GM12878 (cell line): ENCODE measurements around the gene RMND1. TPM values are rescaled to one million over a fixed set of nuclear protein-coding genes. Genes with fewer than 3 reads are reported as not detected.

Experiments
- ATAC-seq: fragments of 200-7000 bp; cut with Tn5 transposase; 3 replicates; pipeline ENCODE4 v1.9.1; 2020; ENCODE audit warnings: mild to moderate bottlenecking, moderate library complexity
- BruUV-seq: library from RNA; stranded (reverse); fragments of 400-500 nt; replicated peaks from 2 replicates; lab custom pipeline; 2021; lab: Mats Ljungman, UMichigan
- CTCF ChIA-PET: fragments of 300-600 bp; sonication (Branson Sonifier 250); formaldehyde crosslinking; extraction: SDS; loops from one replicate; lab custom pipeline; 2021; ENCODE audit warnings: inconsistent platforms; lab: Yijun Ruan, JAX
- POLR2A ChIA-PET: fragments of 350-600 bp; formaldehyde crosslinking; extraction: SDS; loops from one replicate; lab custom pipeline; 2021; ENCODE audit warnings: inconsistent platforms; lab: Charles Lee
- RAD21 ChIA-PET: fragments of 300-600 bp; sonication (Branson Sonifier 250); formaldehyde crosslinking; loops from one replicate; lab custom pipeline; 2023; ENCODE audit warnings: antibody characterized with exemption; ENCODE audit not compliant: unreplicated experiment; lab: Charles Lee
- SMC1A ChIA-PET: fragments of 300-600 bp; sonication (Branson Sonifier 250); formaldehyde crosslinking; loops from one replicate; lab custom pipeline; 2023; ENCODE audit not compliant: unreplicated experiment, uncharacterized antibody; lab: Charles Lee
- DNase-seq: peaks from one replicate; pipeline ENCODE4 v3.0.0-alpha.2; 2011; ENCODE audit warnings: low read depth, low spot score
- FAIRE-seq: peaks from 3 replicates; lab custom pipeline; 2011; peaks lifted over from hg19 to GRCh38; lab: Jason Lieb, UNC
- H2AFZ ChIP-seq: 2 replicates; pipeline ENCODE4 v1.6.0; 2011; ENCODE audit warnings: low read depth, low read length, control low read depth; ENCODE audit not compliant: control insufficient read depth
- H3K27ac ChIP-seq: 2 replicates; pipeline ENCODE4 v1.5.1; 2011; ENCODE audit warnings: control low read depth; ENCODE audit not compliant: control insufficient read depth, insufficient read depth
- H3K27me3 ChIP-seq, 2 experiments: replicated peaks in 1 of 2; 2 replicates each; pipeline versions ENCODE4 v1.6.0 to v1.6.1; 2011; ENCODE audit warnings: low read length in 1 of 2; ENCODE audit not compliant: control insufficient read depth in 2 of 2, insufficient read depth in 2 of 2
- H3K36me3 ChIP-seq, 2 experiments: 2 replicates each; pipeline ENCODE4 v1.5.1; 2011; ENCODE audit warnings: low read length in 1 of 2; ENCODE audit not compliant: control insufficient read depth in 2 of 2, insufficient read depth in 2 of 2
- H3K4me1 ChIP-seq: 2 replicates; pipeline ENCODE4 v1.6.1; 2011; ENCODE audit warnings: mild to moderate bottlenecking, low read length, moderate library complexity, mixed read lengths; ENCODE audit not compliant: control insufficient read depth, insufficient read depth
- H3K4me2 ChIP-seq: 2 replicates; pipeline ENCODE4 v1.6.0; 2011; ENCODE audit warnings: control low read depth; ENCODE audit not compliant: control insufficient read depth, insufficient read depth
- H3K4me3 ChIP-seq: fragments of 200-600 bp; sonication (generic); 2 replicates; pipeline ENCODE4 v1.5.1; 2016
- H3K79me2 ChIP-seq: 2 replicates; pipeline ENCODE4 v1.6.0; 2011; ENCODE audit warnings: low read length; ENCODE audit not compliant: control insufficient read depth, insufficient read depth
- H3K9ac ChIP-seq: 2 replicates; pipeline ENCODE4 v1.8.0; 2011; ENCODE audit warnings: low read length, control low read depth, mixed read lengths; ENCODE audit not compliant: control insufficient read depth, insufficient read depth
- H3K9me3 ChIP-seq: replicated peaks from 3 replicates; pipeline ENCODE4 v1.5.1; 2011; ENCODE audit warnings: mild to moderate bottlenecking, low read length; ENCODE audit not compliant: control insufficient read depth, insufficient read depth
- H4K20me1 ChIP-seq: 2 replicates; pipeline ENCODE4 v1.6.0; 2011; ENCODE audit not compliant: control insufficient read depth, insufficient read depth
- CBX3 ChIP-seq: fragments of 200-600 bp; sonication (generic); IDR thresholded peaks from 2 replicates; pipeline ENCODE4 v1.6.1; 2016; ENCODE audit warnings: low read depth, borderline replicate concordance
- POLR2A ChIP-seq: IDR thresholded peaks from 2 replicates; pipeline ENCODE4 v1.6.1; 2011; ENCODE audit warnings: low read depth, mild to moderate bottlenecking, low read length
- RAD21 ChIP-seq: IDR thresholded peaks from 2 replicates; pipeline ENCODE4 v1.6.1; 2011; ENCODE audit warnings: mild to moderate bottlenecking, low read depth, low read length, moderate library complexity; ENCODE audit not compliant: insufficient read depth
- WGBS: methylation state at CpG from one replicate; pipeline ENCODE4 v1.1.6; 2016; ENCODE audit warnings: low lambda C conversion rate; ENCODE audit not compliant: insufficient replicate concordance, insufficient coverage; ENCODE audit errors: missing lambda C conversion rate; 5-methylcytosine and 5-hydroxymethylcytosine counted together
- in situ Hi-C: fragments of 300-500 bp; cut with MboI; formaldehyde crosslinking; loops from 9 replicates; pipeline ENCODE4 v1.14.3; 2018; ENCODE audit warnings: mixed read lengths
- intact Hi-C: fragments of 100-400 bp; cut with micrococcal nuclease; formaldehyde crosslinking; loops from one replicate; pipeline ENCODE4 v1.14.2; 2022; ENCODE audit not compliant: unreplicated experiment
- polyA plus RNA-seq, 11 experiments: library from polyadenylated mRNA; depleted of rRNA in 4 of 11; unstranded in 6 of 11; stranded (reverse) in 5 of 11; fragments of >200 nt; fragmentation: Nextera tagmentation in 4 of 11; fragmentation: Illumina TruSeq in 1 of 11; extraction: Ambion mirVana in 4 of 11; extraction: Trizol in 1 of 11; gene quantifications; 1 replicate in 1 of 11; 2 replicates in 10 of 11; pipeline versions ENCODE4 v1.2.1 to v1.2.3, GENCODE V29; 2011 to 2016; ENCODE audit warnings: inconsistent platforms in 2 of 11, missing spikeins in 2 of 11, low read depth in 1 of 11
- total RNA-seq, 4 experiments: library from RNA; depleted of rRNA in 3 of 4; stranded (reverse); fragments of >200 nt in 3 of 4; fragmentation: Illumina TruSeq in 1 of 4; extraction: Trizol in 1 of 4; gene quantifications; 2 replicates each; pipeline versions ENCODE4 v1.2.1 to v1.2.3, GENCODE V29; 2013 to 2021
- TF ChIP-seq, protein P1 (sequence below), 3 experiments: IDR thresholded peaks in 2 of 3; conservative IDR thresholded peaks in 1 of 3; 2 replicates each; pipeline ENCODE4 v1.5.1; 2011; ENCODE audit warnings: low read depth in 3 of 3, low read length in 3 of 3, mild to moderate bottlenecking in 3 of 3, control low read depth in 2 of 3, moderate library complexity in 2 of 3, inconsistent platforms in 1 of 3, mixed read lengths in 1 of 3; ENCODE audit not compliant: control insufficient read depth in 2 of 3, insufficient read depth in 1 of 3; ENCODE audit errors: extremely low read depth in 1 of 3

Gene RMND1
- total and polyA plus RNA-seq, 10 of the 15 experiments (the other 5 are each of a cell fraction or from before 2014, with no cell fraction given), result 15.9 to 34.5 (median 21.4) TPM

DNA sequence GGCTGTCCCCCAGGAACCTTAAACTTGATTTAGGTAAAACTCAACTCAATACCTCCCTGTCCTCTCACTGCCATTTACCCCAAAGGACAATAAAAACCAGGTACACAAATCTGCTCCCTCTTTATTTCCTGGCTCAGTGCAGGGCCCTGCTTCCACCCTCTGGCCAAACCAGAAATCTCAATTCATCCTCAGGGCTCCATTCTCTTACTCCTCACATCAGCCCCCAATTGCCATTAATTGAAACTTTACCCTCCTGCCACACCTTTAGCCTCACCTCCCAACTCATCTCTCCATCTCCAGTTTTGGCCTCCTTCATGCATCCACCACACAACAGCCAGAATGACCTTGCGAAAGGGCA, 71.1 kb downstream of the RMND1 start:
- peak overlapping the region; percentile 42 for H2AFZ ChIP-seq
- no peaks in the 10 kb centered on the region; a peak in 1 of 4 replicates for H3K36me3 ChIP-seq
- ChIA-PET SMC1A (interaction anchor here (1.5 kb wide), 1 partner anchor 9 kb away, joined by 6 read pairs; no protein-coding TSS in a partner anchor), POLR2A (interaction anchor here (0.9 kb wide), 1 partner anchor 8 kb away, joined by 3 read pairs; no protein-coding TSS in a partner anchor), CTCF (interaction anchor here (1.1 to 1.5 kb wide), 4 partner anchors 9 to 71 kb away, joined by 3 read pairs; partner anchors contain the start of gene RMND1), RAD21 (interaction anchor here (0.5 kb wide), 1 partner anchor 38 kb away, joined by 3 read pairs; no protein-coding TSS in a partner anchor)
- H3K9ac ChIP-seq, result peak overlapping the region; percentile 73
- no peak for DNase-seq
- no peak for FAIRE-seq
- 100% methylated on average over 1 of the region's 1 CpG for WGBS
- H3K4me1 ChIP-seq, result peaks cover 23% of the 10 kb centered on the region
- BruUV-seq, result no TSS peak
- H4K20me1 ChIP-seq, result no peaks in the 10 kb centered on the region
- H3K27ac ChIP-seq, result peak overlapping the region; percentile 84
- intact Hi-C loops (no loop called here), in situ Hi-C loops (no loop called here)
- 0 out of 2 replicates have a peak, but pooled peaks have one; percentile 9 for TF ChIP-seq RAD21
- no peak for TF ChIP-seq POLR2A
- no peak for TF ChIP-seq CBX3
- TF ChIP-seq, protein P1, sequence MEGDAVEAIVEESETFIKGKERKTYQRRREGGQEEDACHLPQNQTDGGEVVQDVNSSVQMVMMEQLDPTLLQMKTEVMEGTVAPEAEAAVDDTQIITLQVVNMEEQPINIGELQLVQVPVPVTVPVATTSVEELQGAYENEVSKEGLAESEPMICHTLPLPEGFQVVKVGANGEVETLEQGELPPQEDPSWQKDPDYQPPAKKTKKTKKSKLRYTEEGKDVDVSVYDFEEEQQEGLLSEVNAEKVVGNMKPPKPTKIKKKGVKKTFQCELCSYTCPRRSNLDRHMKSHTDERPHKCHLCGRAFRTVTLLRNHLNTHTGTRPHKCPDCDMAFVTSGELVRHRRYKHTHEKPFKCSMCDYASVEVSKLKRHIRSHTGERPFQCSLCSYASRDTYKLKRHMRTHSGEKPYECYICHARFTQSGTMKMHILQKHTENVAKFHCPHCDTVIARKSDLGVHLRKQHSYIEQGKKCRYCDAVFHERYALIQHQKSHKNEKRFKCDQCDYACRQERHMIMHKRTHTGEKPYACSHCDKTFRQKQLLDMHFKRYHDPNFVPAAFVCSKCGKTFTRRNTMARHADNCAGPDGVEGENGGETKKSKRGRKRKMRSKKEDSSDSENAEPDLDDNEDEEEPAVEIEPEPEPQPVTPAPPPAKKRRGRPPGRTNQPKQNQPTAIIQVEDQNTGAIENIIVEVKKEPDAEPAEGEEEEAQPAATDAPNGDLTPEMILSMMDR (IDR thresholded peaks at IDR 0.05 in 2 of 3, conservative IDR thresholded peaks at IDR 0.05 in 1 of 3; ENCODE audit: control insufficient read depth in 2 of 3, extremely low read depth in 1 of 3, insufficient read depth in 1 of 3, low read depth in 3 of 3, low read length in 3 of 3), result 0 out of 6 replicates have a peak, but pooled peaks of 1 of the 3 experiments have one; percentile 11
- H3K79me2 ChIP-seq, result peaks cover 79% of the 10 kb centered on the region
- peak overlapping the region; percentile 69; the same call in 1 of the 2 replicates for H3K4me3 ChIP-seq
- ATAC-seq, result no peak
- no peaks in the 10 kb centered on the region for H3K27me3 ChIP-seq
- H3K9me3 ChIP-seq, result no peaks in the 10 kb centered on the region
- peak overlapping the region; percentile 67 for H3K4me2 ChIP-seq
